Endothelial cell of umbilical vein (primary cell): ENCODE measurements around the gene TKTL2. TPM values are rescaled to one million over a fixed set of nuclear protein-coding genes. Genes with fewer than 3 reads are reported as not detected.

Source experiments
- BruUV-seq: library from RNA; stranded (reverse); fragments of 400-500 nt; replicated peaks from 2 replicates; lab custom pipeline; 2021; lab: Mats Ljungman, UMichigan
- CTCF ChIA-PET: fragments of 300-600, 350-600 bp; sonication (Branson Sonifier 250); formaldehyde crosslinking; loops from one replicate; lab custom pipeline; 2021; ENCODE audit warnings: antibody characterized with exemption, inconsistent platforms; lab: Charles Lee
- POLR2A ChIA-PET: fragments of 300-600, 350-600 bp; sonication (Branson Sonifier 250); formaldehyde crosslinking; loops from one replicate; lab custom pipeline; 2021; ENCODE audit warnings: antibody characterized with exemption, inconsistent platforms; lab: Charles Lee
- DNase-seq: peaks from one replicate; pipeline ENCODE4 v3.0.0-alpha.2; 2011; ENCODE audit warnings: low read depth, low spot score
- FAIRE-seq: peaks from 2 replicates; lab custom pipeline; 2011; peaks lifted over from hg19 to GRCh38; lab: Jason Lieb, UNC
- H2AFZ ChIP-seq: 2 replicates; pipeline ENCODE4 v1.6.0; 2012; ENCODE audit warnings: low read depth, low read length, control low read depth, inconsistent platforms
- H3K27ac ChIP-seq: 2 replicates; pipeline ENCODE4 v1.5.1; 2011; ENCODE audit warnings: low read depth, mild to moderate bottlenecking, control low read depth, low read length, moderate library complexity; ENCODE audit not compliant: insufficient read depth
- H3K27me3 ChIP-seq, 2 experiments: 2 replicates each; pipeline versions ENCODE4 v1.6.0 to v1.6.1; 2011; ENCODE audit warnings: low read length in 2 of 2, mixed read lengths in 1 of 2; ENCODE audit not compliant: control insufficient read depth in 2 of 2, insufficient read depth in 2 of 2
- H3K36me3 ChIP-seq, 2 experiments: 2 replicates in 1 of 2; 3 replicates in 1 of 2; pipeline ENCODE4 v1.5.1; 2011; ENCODE audit warnings: low read length in 2 of 2, mild to moderate bottlenecking in 1 of 2, moderate library complexity in 1 of 2; ENCODE audit not compliant: control insufficient read depth in 2 of 2, insufficient read depth in 2 of 2; ENCODE audit errors: extremely low read depth in 1 of 2
- H3K4me1 ChIP-seq: 3 replicates; pipeline ENCODE4 v1.5.1; 2011; ENCODE audit warnings: mild to moderate bottlenecking, low read length; ENCODE audit not compliant: control insufficient read depth, insufficient read depth; ENCODE audit errors: extremely low read depth
- H3K4me2 ChIP-seq: 2 replicates; pipeline ENCODE4 v1.6.1; 2011; ENCODE audit warnings: low read length, control low read depth, mixed read lengths; ENCODE audit not compliant: insufficient read depth
- H3K4me3 ChIP-seq, 3 experiments: fragments of 200-600 bp in 1 of 3; sonication (generic), shearing (Covaris generic) in 1 of 3; replicated peaks in 1 of 3; 2 replicates each; pipeline ENCODE4 v1.5.1; 2011 to 2016; ENCODE audit warnings: control low read depth in 3 of 3, low read length in 3 of 3, mild to moderate bottlenecking in 2 of 3, inconsistent platforms in 1 of 3, low read depth in 1 of 3, moderate library complexity in 1 of 3; ENCODE audit not compliant: insufficient read depth in 1 of 3
- H3K79me2 ChIP-seq: 2 replicates; pipeline ENCODE4 v1.6.0; 2012; ENCODE audit warnings: low read length, inconsistent platforms; ENCODE audit not compliant: control insufficient read depth, insufficient read depth
- H3K9ac ChIP-seq: replicated peaks from 2 replicates; pipeline ENCODE3; 2011; ENCODE audit warnings: low read length, control low read depth; ENCODE audit not compliant: insufficient read depth; ENCODE audit errors: extremely low read depth
- H3K9me1 ChIP-seq: replicated peaks from 3 replicates; pipeline ENCODE4 v1.6.0; 2011; ENCODE audit warnings: mild to moderate bottlenecking, low read length; ENCODE audit not compliant: control insufficient read depth, insufficient read depth; ENCODE audit errors: extremely low read depth
- H3K9me3 ChIP-seq: replicated peaks from 2 replicates; pipeline ENCODE4 v1.5.1; 2012; ENCODE audit warnings: low read length, inconsistent platforms; ENCODE audit not compliant: control insufficient read depth, insufficient read depth
- H4K20me1 ChIP-seq: replicated peaks from 2 replicates; pipeline ENCODE3; 2011; ENCODE audit warnings: mild to moderate bottlenecking, low read length; ENCODE audit not compliant: control insufficient read depth, insufficient read depth; ENCODE audit errors: extremely low read depth
- EZH2 ChIP-seq: IDR thresholded peaks from 2 replicates; pipeline ENCODE4 v1.6.1; 2012; ENCODE audit warnings: borderline replicate concordance, low read depth, mild to moderate bottlenecking, moderate library complexity, low read length, inconsistent platforms; ENCODE audit not compliant: severe bottlenecking
- FOS ChIP-seq: IDR thresholded peaks from 2 replicates; pipeline ENCODE4 v1.6.1; 2011; ENCODE audit warnings: mild to moderate bottlenecking, low read length, moderate library complexity, borderline replicate concordance; ENCODE audit not compliant: insufficient read depth
- GATA2 ChIP-seq: IDR thresholded peaks from 2 replicates; pipeline ENCODE4 v1.7.0; 2011; ENCODE audit warnings: low read depth, mild to moderate bottlenecking, moderate library complexity, mixed read lengths, low read length; ENCODE audit not compliant: insufficient read length, insufficient read depth
- JUN ChIP-seq: IDR thresholded peaks from 2 replicates; pipeline ENCODE4 v1.6.1; 2011; ENCODE audit warnings: borderline replicate concordance, low read depth; ENCODE audit not compliant: insufficient read length, insufficient read depth
- MAX ChIP-seq: IDR thresholded peaks from 2 replicates; pipeline ENCODE4 v1.6.1; 2011; ENCODE audit not compliant: insufficient read depth, insufficient read length
- MYC ChIP-seq: IDR thresholded peaks from one replicate; pipeline ENCODE4 v1.6.1; 2011; ENCODE audit warnings: mild to moderate bottlenecking, low read depth, low read length
- POLR2A ChIP-seq: IDR thresholded peaks from 2 replicates; pipeline ENCODE4 v1.6.1; 2012; ENCODE audit warnings: low read depth, mild to moderate bottlenecking, control low read depth, low read length
- POLR2AphosphoS5 ChIP-seq: IDR thresholded peaks from 2 replicates; pipeline ENCODE4 v1.6.1; 2012; ENCODE audit warnings: low read depth, mild to moderate bottlenecking, control low read depth, low read length, moderate library complexity; ENCODE audit not compliant: insufficient read depth
- dilution Hi-C: fragments of 300-500 bp; cut with MboI; formaldehyde crosslinking; loops from one replicate; pipeline ENCODE4 v1.15.0; 2019; ENCODE audit warnings: low sequenced_read_pairs; ENCODE audit not compliant: extremely low pct_ligation_motif_present
- intact Hi-C: fragments of 100-400 bp; cut with micrococcal nuclease; formaldehyde crosslinking; loops from one replicate; pipeline ENCODE4 v1.10.0; 2022
- polyA plus RNA-seq, 4 experiments: library from polyadenylated mRNA; depleted of rRNA in 3 of 4; stranded (reverse) in 3 of 4; unstranded in 1 of 4; fragments of >200 nt; gene quantifications; 2 replicates each; pipeline versions ENCODE4 v1.2.1 to v1.2.3, GENCODE V29; 2011 to 2012; ENCODE audit warnings: missing spikeins in 1 of 4
- total RNA-seq: library from RNA; stranded (reverse); gene quantifications from 2 replicates; pipeline ENCODE4 v1.2.3, GENCODE V29; 2021
- TF ChIP-seq, protein P1 (sequence below), 2 donors: IDR thresholded peaks; 1 replicate in 1 of 2; 2 replicates in 1 of 2; pipeline ENCODE4 v1.5.1; 2011; ENCODE audit warnings: low read length in 2 of 2, mild to moderate bottlenecking in 2 of 2, moderate library complexity in 2 of 2, control low read depth in 1 of 2, inconsistent platforms in 1 of 2, low read depth in 1 of 2; ENCODE audit not compliant: insufficient read depth in 1 of 2; ENCODE audit errors: extremely low read depth in 1 of 2

TKTL2 gene
- total and polyA plus RNA-seq, 2 donors (not counting 3 experiments of a cell fraction or from before 2014, with no cell fraction given) = not detected

- no TSS peak for BruUV-seq
- Histone ChIP-seq H3K4me1 (peaks cover 14% of the 10 kb centered on the region), H3K27ac (no peak overlapping the region), H3K4me2 (no peak overlapping the region), H3K79me2 (peaks cover 23% of the 10 kb centered on the region), H3K9me3 (no peaks in the 10 kb centered on the region), H3K27me3 (no peaks in the 10 kb centered on the region), H3K36me3 (peaks cover 3 to 21% of the 10 kb centered on the region in 2 experiments), H3K9ac (no peak overlapping the region), H4K20me1 (no peaks in the 10 kb centered on the region), H2AFZ (no peak overlapping the region), H3K4me3 (no peak overlapping the region), H3K9me1 (no peaks in the 10 kb centered on the region)
- no peak for TF ChIP-seq EZH2
- TF ChIP-seq GATA2 = no peak
- no peak for TF ChIP-seq JUN
- no peak for TF ChIP-seq POLR2AphosphoS5
- TF ChIP-seq FOS = no peak
- no peak for TF ChIP-seq POLR2A
- no peak for TF ChIP-seq MAX
- TF ChIP-seq, protein P1, sequence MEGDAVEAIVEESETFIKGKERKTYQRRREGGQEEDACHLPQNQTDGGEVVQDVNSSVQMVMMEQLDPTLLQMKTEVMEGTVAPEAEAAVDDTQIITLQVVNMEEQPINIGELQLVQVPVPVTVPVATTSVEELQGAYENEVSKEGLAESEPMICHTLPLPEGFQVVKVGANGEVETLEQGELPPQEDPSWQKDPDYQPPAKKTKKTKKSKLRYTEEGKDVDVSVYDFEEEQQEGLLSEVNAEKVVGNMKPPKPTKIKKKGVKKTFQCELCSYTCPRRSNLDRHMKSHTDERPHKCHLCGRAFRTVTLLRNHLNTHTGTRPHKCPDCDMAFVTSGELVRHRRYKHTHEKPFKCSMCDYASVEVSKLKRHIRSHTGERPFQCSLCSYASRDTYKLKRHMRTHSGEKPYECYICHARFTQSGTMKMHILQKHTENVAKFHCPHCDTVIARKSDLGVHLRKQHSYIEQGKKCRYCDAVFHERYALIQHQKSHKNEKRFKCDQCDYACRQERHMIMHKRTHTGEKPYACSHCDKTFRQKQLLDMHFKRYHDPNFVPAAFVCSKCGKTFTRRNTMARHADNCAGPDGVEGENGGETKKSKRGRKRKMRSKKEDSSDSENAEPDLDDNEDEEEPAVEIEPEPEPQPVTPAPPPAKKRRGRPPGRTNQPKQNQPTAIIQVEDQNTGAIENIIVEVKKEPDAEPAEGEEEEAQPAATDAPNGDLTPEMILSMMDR (IDR thresholded peaks at IDR 0.05; ENCODE audit: extremely low read depth in 1 of 2, insufficient read depth in 1 of 2, low read depth in 1 of 2, low read length in 2 of 2) = no peak
- no peak for TF ChIP-seq MYC
- no peak for FAIRE-seq
- dilution Hi-C loops = no loop called here
- DNase-seq = no peak
- ChIA-PET POLR2A (no interaction called here), CTCF (no interaction called here)
- intact Hi-C loops = no loop called here
These were observed 41.6 kb upstream of the TKTL2 start for GRCh38 chr4:163515198-163515597.
